Measurements from ENCODE around the gene S100A10.

The S100A10 gene

DNA sequence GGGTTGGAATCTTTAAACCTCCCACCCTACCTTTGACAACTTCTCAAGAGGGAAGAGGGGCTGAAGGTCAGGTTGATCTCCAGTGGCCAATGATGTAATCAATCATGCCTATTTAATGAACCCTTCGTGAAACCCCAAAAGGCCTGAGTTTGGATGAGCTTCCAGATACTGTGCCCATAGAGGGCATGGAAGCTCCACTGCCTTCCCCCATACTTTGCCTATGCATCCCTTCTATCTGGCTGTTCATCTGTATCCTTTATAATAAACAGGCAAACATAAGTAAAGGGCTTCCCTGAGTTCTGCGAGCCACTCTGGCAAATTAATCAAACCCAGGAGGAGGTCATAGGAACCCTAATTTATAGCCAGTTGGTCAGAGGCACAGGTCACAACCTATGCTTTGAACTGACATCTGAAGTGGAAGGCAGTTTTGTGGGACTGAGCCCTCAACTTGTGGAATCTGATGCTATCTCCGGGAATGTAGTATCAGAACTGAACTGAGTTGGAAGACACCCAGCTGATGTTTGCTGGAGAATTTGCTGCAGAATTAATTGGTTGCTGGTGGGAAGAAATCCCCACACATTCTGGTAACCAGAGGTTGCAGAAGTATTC is 24.8 kb downstream of the S100A10 start:
- TF ChIP-seq, protein P1, sequence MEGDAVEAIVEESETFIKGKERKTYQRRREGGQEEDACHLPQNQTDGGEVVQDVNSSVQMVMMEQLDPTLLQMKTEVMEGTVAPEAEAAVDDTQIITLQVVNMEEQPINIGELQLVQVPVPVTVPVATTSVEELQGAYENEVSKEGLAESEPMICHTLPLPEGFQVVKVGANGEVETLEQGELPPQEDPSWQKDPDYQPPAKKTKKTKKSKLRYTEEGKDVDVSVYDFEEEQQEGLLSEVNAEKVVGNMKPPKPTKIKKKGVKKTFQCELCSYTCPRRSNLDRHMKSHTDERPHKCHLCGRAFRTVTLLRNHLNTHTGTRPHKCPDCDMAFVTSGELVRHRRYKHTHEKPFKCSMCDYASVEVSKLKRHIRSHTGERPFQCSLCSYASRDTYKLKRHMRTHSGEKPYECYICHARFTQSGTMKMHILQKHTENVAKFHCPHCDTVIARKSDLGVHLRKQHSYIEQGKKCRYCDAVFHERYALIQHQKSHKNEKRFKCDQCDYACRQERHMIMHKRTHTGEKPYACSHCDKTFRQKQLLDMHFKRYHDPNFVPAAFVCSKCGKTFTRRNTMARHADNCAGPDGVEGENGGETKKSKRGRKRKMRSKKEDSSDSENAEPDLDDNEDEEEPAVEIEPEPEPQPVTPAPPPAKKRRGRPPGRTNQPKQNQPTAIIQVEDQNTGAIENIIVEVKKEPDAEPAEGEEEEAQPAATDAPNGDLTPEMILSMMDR (IDR thresholded peaks at IDR 0.05; ENCODE audit: low read depth, low read length) = peak; percentile 2
- in situ Hi-C loops (cut with HindIII; ENCODE audit: low sequenced_read_pairs) = no loop called here
- DNase-seq (ENCODE audit: low read depth, low spot score) = no peak
- no peak overlapping the region for H3K4me3 ChIP-seq (ENCODE audit: low read depth, low read length)

- in situ Hi-C loops (cut with HindIII; ENCODE audit: low sequenced_read_pairs) = no loop called here
- peak; percentile 55 for DNase-seq (ENCODE audit: low read depth, low spot score)
- H3K4me3 ChIP-seq (ENCODE audit: low read depth, low read length) = no peak overlapping the region
- TF ChIP-seq, protein P1 (IDR thresholded peaks at IDR 0.05; ENCODE audit: low read depth, low read length) = peak; percentile 86
These were observed 25.6 kb downstream of the S100A10 start for GRCh38 chr1:151968058-151968457.

DNA sequence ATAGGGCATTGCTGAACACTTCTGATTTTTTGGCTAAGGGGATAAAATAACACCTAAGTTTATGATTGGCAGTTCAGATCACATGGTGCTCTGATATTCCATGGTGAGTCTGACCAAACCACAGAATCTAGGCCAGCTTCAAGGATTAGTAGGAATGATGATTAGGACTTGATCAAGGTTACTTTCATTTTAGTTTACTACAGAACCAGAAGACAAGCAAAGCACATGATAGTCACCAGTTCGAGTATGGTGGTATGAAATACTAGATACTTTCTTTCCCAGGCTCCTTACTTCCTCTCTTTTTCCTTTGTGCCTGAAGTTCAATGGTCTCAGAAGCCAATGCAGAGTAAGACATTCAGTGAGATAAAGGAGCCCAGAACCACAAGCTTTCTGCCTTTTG is 26.6 kb downstream of the S100A10 start:
- DNase-seq (ENCODE audit: low read depth, low spot score) = no peak
- in situ Hi-C loops (cut with HindIII; ENCODE audit: low sequenced_read_pairs) = no loop called here
- TF ChIP-seq, protein P1 (IDR thresholded peaks at IDR 0.05; ENCODE audit: low read depth, low read length) = no peak
- H3K4me3 ChIP-seq (ENCODE audit: low read depth, low read length) = no peak overlapping the region

GRCh38 chr1:151966061-151966460 is 27.6 kb downstream of the S100A10 start:
- TF ChIP-seq, protein P1 (IDR thresholded peaks at IDR 0.05; ENCODE audit: low read depth, low read length) = no peak
- in situ Hi-C loops (cut with HindIII; ENCODE audit: low sequenced_read_pairs) = no loop called here
- H3K4me3 ChIP-seq (ENCODE audit: low read depth, low read length) = no peak overlapping the region
- DNase-seq (ENCODE audit: low read depth, low spot score) = no peak

DNA sequence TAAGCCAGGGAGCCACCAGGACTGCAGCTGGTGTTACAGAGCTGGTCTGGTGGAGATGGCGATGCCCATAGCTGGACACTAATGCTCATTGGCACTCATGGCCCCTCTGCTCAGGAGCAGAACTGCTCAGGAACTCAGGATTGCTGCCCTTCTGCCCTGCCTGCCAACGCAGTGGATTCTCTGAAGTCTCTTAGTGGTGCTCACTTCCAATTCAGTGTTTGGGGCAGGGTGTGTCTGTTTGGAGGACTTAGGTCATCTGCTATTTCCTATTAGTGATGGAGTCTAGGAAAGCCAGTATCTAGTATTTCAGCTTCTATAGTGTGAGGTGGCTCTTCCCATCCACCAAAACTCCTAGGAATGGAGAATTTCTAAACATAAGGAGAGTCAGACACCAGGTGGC is 29.1 kb downstream of the S100A10 start:
- TF ChIP-seq, protein P1 (IDR thresholded peaks at IDR 0.05; ENCODE audit: low read depth, low read length) = no peak
- in situ Hi-C loops (cut with HindIII; ENCODE audit: low sequenced_read_pairs) = no loop called here
- no peak overlapping the region for H3K4me3 ChIP-seq (ENCODE audit: low read depth, low read length)
- DNase-seq (ENCODE audit: low read depth, low spot score) = no peak

DNA sequence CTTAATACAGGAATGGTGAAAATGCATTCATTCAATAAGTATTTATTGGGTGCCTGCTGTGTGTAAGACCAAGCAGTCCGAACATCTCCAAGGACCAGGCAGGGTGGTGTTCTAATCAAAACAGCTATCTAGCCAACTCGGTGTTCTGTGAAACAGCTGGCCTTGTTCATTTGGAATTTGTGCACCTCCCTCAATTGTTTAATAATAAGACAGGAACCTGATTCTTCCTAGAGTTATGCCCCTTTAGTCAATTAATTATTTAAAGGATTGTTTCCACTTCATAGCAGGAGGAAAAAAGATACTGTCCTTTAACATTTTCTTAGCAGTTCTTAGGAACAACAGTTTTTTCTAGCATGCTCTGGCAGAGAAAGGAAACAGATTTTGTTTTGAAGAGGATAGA is 30.4 kb downstream of the S100A10 start:
- in situ Hi-C loops (cut with HindIII; ENCODE audit: low sequenced_read_pairs) = no loop called here
- TF ChIP-seq, protein P1 (IDR thresholded peaks at IDR 0.05; ENCODE audit: low read depth, low read length) = no peak
- DNase-seq (ENCODE audit: low read depth, low spot score) = no peak
- no peak overlapping the region for H3K4me3 ChIP-seq (ENCODE audit: low read depth, low read length)

All from astrocyte of the spinal cord (primary cell).